NCI-H1436 (cell line): Measurements from ENCODE around the gene TMEM52.
"Not testable (repeated sequence)": the region's sequence is repeated elsewhere in the genome, so short reads cannot be mapped to it uniquely, and the experiment has no call there.

Source experiments
- DNase-seq: peaks from one replicate; lab custom pipeline; 2025; lab: John Stamatoyannopoulos, UW

The TMEM52 gene

DNA sequence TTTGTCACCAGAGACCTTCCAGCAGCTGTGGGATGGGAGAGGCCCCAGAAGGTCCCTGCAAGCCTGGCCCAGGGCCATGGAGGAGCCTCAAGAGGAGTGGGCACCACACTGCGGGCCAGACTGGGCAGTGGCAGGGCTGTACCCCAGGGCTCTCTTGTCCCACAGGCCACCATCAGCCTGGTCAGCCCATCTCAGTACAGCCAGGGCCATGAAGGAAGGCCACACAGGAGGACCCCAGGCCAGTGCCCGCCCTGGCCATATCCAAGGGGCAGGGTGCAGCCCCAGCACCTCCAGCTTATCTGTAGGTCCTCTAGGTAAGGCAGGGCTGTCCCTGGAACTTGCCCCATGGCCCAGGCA is 25.1 kb downstream of the TMEM52 start:
- no peak for DNase-seq

DNA sequence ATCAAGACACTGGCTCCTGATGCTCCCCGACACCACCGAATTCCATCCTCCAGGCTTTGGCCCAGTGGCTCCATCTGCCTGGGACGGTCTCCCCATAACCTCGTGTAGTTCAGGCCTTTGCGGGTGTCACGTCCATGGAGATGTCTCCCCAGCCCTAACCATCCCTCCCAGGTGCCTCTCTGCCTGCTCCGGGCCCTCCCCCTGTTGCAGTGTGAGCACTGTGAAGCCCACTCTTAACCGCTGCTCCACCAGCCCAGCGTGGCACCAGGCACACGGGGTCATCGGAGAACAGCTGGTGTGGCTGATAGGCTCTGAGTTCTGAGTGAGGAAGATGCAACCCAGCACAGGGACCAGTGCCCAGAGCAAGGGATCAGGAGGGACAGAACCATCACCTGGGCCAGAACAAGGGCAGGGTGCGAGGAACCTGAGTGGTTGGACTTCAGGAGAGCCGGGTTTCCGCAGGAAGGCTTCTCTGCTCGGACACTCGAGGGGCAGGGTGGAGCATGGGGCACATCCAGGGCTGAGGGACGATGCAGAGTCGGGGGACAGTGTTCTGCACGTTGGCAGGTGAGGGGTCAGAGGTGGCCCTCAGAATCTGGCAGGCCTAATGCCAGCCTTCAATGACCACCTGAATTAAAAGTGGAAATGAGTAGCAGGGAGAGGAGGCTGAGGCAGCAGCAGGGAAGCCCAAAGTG is 25.6 kb downstream of the TMEM52 start:
- DNase-seq: no peak

DNA sequence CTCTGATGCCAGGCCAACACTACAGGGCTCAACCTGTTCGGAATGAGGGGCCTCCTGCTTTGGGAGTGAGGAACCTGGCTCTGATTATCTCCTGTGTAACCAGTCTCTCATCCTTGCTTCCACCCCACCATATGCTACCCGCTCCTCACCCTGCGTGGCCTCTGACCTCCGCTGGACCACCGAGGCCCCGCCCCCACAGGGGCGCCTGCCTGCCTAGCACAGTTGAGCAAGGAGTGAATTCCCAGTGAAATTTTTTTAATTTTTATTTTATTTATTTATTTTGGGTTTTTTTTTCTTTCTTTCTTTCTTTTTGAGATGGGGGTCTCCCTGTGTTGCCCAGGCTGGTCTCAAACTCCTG is 26.3 kb downstream of the TMEM52 start:
- no peak for DNase-seq

DNA sequence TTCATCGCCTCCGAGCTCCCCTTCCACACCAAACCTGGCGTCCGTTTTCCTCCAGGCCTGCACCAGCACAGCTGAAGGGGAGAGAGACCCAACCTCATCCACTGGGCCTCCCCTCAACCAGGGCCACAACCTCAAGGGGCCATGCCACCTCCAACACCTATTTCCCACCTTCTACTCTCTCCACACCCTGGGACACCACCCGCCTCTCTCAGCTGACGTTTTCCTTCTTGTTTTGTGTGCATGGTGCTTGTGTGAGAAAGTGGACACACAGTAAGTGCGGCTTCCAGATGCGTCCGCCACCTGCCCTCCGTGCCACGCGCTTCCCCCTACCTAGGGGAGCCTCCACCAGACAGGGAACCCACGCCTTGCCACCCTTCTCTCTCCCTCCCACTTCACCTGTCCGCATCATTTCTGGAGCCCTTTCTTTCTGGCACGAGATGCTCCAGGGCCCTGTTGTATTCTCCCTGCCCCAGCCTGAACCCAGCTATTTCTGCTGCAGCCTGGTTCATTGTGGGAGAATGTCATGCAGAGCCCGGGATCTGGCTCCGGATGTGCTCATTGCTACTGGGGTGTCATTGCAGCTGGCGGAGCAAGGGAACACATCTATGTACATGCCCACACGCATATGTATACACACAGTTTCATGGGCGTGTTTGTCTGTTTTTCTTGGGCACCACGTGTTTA is 26.9 kb downstream of the TMEM52 start:
- DNase-seq: no peak

DNA sequence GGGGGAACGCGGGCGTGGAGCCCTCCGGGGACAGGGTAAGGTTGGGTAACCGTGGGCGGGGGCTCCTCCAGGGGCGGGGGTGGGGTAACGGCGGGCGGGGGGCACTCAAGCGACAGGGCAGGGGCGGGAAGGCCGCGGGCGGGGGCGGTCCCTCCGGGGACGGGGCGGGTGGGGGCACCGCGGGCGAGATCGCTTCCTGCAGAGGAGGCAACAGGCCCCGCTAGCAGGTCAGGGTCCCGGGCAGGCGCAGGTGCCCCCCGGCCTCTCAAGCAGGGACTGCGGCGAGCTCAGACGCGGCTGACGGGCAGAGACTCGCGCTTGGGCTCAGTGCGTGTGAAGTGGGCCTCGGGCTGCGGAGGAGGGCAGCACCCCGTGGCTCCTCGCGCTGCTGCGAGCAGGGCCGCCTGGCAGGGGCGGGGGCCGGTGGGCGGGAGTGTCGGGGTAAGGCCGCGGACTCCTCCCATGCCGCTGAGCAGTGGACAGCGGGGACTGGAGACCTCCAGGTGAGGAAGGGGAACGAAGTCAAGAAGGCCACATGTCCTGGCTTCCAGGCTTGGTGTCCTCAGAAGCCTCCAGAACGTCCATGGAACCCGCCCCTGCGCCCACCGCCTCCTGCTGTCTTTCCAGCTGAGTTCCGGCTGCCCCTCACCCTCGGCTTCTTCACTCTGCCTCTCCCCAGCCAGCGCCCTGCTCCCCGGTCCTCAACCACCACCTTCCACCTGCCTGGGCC is 27.6 kb downstream of the TMEM52 start:
- DNase-seq: peak; percentile 80

DNA sequence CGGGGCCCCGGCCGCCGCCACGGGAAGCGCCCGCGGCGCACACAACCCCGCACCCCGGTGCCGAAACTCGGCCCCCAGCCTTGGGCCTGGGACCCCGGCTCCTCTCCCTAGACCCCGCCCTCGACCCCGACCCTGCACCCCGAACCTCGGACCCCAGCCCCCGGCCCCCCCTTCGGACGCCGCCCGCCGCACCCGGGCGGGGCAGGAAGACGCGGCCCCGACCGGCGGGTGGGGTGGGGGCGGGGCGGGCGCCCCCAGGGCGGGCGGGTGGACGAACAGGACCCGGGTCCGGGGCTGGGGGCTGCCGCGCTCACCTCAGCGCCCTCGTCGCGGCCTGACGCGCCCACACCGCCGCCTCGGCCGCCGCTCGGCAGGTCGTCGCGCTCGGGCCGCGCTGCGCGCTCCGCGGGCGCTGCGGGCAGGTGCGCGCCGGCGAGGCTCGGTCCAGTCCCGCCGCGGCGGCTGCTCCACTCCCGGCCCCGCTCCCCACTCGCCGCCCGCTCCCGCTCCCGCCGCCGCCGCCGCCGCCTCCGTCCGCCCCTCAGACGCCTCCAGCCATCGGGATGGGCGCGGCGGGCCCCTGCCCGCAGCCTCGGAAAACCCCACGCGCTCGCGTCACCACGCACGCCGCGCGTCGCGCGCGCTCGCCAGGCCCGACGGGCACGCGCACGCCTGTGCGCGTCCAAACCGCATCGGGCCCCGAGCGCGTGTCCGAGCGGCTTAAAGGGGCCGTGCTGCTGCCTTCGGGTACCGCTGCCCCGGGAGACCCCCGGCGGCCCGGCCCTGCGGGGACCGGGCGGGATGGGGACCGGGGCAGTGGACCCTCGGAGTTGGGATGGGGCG is 28.4 kb downstream of the TMEM52 start, which contains the start of gene GNB1:
TSS of gene GNB1 (minus strand) at position 582 of the 843 bp plus-strand sequence. CDS start 65,634 bp downstream, outside the sequence.
- peak; percentile 82 for DNase-seq

DNA sequence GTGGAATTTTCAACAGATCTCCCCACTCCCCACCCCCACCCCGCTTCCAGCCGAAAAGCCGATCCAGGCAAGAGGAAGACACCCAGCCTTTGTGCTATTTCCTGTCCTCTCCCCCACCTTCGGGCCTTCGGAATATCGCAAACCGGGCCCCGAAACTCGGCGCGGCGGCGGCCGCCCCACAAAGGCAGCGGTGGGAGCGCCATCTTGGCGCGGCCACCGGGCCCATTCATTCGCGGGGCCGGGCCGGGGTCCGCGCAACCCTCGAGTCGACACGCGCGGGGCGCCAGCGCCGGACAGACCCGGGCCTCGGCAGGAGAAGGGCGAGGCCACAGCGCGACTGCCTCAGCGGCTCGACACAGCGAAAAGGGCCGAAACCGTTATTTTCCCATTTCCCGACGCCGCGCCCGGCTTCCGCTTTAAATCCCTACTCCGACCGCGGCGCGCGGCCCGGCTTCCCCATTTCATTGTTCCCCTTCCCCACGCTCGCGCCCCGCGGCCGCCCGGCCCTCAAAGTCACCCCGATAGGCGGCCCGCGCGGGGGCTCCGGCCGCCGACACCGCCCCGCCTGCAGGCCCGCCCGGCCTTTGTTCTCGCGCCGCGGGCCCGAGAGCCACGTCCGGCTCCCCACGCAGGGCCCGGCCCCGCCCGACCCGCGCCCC is 29.1 kb downstream of the TMEM52 start:
- DNase-seq: no peak

DNA sequence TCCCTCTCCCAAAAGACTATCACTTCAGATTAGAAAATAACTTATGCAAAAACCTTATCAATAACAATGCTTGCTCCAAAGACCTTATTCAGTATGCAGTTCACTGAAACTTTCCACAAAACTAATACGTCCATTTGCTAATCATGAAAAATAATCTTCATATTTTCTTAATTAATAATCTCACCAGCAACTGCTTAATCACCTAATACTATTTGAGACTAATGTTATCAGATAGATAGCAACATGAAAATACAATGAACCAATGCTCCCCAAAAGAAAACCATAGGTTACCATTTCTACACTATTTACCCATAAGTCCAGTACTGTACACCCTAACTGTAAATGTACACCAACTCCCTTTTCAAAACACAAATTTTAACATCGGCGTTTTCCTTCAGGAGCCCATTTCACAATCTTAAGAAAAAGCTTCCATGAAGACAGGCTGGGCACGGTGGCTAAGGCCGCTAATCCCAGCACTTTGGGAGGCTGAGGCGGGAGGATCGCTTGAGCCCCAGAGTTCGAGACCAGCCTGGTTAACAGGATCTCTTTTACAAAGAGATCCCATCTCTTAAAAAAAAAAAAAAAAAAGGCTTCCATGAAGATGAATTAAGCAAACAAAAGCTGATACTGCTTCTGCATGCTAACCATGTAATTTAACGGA is 29.9 kb downstream of the TMEM52 start:
- DNase-seq: no peak

DNA sequence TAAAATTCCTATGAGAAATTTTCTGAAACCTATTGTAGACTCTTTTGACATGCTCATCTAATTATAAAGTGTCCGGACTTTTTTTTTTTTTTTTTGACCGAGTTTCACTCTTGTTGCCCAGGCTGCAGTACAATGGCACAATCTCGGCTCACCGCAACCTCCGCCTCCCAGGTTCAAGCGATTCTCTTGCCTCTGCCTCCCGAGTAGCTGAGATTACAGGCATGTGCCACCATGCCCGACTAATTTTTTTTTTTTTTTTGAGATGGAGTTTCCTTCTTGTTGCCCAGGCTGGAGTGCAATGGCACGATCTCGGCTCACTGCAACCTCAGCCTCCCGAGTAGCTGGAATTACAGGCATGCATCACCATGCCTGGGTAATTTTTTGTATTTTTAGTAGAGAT is 35.2 kb downstream of the TMEM52 start:
- not testable (repeated sequence) for DNase-seq

DNA sequence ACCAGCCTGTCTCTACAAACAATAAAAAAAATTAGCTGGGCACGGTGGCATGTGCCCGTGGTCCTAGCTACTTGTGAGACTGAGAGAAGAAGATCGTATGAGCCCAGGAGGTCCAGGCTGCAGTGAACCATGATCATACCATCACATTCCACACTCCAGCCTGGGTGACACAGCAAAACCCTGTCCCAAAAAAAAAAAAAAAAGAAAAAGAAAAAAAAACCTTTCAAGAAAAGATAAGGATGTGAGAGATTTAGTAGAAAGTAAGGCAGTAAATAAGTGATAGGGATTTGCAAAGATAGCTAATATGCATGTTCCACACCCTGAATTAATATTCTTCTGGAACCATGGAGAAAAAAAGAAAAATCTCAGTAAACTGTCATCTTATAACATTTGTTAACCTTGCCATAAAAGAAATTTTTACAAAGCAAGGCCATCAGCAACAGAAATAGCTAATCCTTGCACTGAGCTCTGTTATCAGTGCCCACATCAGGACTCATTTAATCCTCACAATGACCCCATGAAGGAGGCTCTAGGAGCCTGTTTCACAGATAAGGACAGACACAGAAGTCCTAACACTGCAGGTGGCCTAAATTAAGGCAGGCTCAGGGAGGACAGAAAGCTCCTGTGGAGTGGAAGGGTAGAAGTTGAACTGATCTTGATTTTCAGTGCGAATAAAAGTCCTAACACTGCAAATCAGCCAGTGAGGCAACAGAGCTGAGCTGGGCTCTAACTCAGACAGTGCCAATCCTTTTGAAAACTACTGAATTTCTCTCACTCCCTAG is 35.8 kb downstream of the TMEM52 start:
- DNase-seq: no peak

DNA sequence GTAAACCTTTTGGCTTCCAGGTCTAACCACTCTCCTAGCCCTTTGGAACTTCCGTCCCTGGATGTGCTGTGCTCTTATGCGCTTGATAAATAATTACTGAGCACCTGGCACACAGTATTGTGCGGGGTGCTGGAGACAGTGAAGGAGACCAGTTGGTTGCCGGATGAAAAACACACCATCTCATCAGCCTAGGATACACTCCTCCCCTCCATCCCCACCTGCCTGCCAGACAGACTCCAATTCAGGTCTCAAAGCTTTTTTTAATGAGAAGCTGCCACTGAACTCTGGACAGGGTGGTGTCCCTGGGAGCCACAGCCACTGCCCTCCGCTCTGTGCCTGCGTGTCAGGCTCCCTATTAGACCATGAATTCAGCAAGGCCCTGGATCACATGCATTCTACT is 37.4 kb downstream of the TMEM52 start:
- DNase-seq: no peak

DNA sequence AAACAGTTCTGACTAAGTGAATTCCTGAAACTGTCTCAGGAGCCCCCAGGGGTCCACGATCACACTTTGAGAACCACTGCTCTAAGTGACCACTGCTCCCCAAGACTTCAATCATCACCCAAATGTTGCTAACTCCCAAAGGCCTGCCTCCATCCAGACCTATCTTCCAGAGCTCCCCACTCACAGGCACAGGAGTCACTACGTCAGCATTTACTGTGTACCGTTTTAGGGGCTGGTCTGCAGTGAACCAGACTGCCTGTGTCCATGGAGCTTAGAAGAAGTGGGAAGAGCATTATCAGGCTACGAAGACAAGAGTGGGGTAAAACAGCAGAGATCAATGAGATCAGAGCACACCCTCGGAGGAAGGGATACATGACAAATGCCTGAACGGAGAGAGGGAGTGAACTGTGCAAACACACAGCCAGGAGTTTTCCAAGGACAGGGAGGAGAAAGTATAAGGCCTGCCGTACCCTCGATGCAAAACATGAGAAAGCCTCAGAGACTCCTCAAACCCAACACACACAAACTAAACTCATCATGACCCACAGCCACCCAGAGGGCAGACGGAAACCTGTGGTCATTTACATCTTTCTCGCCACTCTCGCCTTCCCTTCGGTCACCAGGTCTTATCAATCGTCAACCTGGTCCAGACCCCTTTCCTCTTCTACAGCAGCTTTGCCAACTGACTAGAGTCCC is 38.3 kb downstream of the TMEM52 start:
- no peak for DNase-seq

DNA sequence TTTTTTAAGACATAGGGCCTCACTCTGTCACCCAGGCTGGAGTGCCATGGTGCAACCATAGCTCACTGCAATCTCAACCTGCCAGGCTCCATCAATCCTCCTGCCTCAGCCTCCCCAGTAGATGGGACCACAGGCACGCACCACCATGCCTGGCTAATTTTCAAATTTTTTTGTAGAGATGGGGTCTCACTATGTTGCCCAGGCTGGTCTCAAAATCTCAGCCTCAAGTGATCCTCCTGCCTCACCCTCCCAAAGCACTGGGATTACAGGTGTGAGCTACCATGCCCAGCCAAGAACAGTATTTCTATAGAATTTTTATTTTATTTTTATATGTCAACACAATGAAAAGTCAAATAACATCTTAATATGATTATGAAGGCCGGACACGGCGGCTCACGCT is 39.1 kb downstream of the TMEM52 start:
- no peak for DNase-seq

DNA sequence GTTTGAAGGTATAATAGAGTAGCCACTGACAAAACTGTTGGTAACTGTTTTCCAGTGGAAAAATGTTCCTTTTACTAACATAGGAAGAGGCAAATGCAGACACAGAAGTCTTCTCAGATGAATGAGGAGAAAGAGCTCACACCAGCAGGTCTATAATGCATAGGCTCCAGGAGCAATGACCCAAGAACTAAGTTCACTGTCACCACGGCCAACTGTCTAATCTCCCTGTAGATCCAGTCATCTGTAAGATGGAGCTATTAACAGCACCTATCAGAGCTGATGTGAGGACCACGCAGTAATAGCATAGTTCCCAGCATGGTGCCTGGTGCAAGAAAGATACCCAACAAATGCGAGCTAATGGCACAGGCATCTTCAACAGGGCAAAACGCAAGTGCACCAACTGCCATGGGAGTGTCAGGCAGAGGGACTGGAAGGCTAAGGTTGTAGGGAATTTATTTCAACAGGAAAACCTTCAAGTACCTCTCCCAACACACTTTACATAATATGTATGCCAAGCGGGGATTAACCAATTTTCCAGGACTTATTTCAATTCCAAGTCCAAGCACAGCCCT is 41.1 kb downstream of the TMEM52 start:
- no peak for DNase-seq

DNA sequence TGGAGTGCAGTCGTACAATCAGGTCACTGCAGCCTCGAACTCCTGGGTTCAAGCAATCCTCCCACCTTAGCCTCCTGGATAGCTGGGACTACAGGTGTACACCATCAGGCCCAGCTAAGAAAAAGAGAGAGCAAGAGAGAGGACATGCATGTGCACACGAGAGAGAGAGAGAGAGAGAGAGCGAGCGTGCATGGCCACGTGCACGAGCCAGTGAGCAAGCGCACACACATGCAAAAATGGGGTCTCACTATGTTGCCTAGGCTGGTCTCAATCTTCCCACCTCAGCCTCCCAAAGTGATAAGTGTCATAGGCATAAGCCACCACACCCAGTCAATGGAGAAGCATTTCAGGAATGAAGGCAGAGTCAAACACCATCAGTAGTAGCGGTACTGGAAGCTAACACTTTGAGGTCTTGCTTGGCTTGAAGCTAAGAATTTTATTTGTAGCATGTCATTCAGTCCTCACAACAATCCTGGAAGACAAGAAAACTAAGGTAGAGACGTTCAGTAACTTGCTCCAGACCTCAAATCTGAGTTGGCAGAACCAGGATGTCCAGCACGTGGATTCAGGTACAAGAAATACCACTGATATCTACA is 42.6 kb downstream of the TMEM52 start:
- no peak for DNase-seq

DNA sequence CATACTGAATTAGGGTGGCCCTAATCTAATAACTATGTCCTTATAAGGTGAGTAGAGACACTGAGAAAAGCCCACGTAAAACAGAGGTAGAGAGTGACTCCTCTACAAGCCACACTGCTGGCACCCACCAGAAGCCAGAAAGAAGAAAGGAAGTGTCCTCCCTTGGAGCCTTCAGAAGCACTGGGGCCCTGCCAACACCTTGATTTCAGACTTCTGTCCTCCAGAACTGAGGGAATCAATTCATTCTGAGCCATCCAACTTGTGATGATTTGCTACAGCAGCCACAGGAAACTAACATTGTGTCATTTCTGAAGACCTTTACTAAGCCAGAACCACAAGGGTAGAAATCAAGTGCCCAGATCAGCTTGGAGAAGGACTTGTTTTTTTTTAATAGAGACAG is 43.1 kb downstream of the TMEM52 start:
- no peak for DNase-seq

DNA sequence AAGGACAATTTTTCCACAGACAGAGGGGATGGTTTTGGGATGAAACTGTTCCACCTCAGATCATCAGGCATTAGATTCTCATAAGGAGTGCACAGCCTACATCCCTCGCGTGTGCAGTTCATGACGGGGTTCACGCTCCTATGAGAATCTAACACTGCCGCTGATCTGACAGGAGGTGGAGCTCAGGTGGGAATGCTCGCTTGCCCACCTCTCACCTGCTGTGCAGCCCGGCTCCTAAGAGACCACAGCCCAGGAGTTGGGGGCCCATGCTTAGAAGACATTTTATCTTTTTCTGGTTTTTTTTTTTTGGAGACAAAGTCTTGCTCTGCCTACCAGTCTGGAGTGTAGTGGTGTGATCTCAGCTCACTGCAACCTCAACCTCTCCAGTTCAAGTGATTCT is 44.2 kb downstream of the TMEM52 start:
- no peak for DNase-seq

DNA sequence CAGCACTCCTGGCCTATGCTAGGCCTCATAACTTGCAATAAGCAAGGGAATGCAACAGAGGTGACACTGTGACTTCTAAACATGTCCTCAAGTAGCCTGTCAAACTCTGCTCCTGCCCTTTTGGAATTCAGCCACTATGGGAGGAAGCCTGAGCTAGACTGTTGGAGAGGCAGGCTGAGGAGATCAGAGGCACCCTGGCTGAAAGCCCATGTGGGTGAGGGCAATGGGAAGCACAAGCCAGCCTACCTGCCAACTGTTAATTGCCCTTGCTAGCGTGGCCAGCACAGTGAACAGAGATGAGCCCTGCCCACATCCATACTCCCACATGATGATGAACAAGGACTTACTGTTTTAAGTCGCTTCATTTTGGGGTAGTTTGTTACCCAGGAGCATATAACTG is 45.9 kb downstream of the TMEM52 start:
- no peak for DNase-seq
